Fibroblast of skin of right quadriceps (primary cell): ENCODE data around the gene CHAT.

Experiments
- DNase-seq: peaks from one replicate; pipeline ENCODE4 v3.0.0-alpha.2; 2013

The CHAT gene

DNA sequence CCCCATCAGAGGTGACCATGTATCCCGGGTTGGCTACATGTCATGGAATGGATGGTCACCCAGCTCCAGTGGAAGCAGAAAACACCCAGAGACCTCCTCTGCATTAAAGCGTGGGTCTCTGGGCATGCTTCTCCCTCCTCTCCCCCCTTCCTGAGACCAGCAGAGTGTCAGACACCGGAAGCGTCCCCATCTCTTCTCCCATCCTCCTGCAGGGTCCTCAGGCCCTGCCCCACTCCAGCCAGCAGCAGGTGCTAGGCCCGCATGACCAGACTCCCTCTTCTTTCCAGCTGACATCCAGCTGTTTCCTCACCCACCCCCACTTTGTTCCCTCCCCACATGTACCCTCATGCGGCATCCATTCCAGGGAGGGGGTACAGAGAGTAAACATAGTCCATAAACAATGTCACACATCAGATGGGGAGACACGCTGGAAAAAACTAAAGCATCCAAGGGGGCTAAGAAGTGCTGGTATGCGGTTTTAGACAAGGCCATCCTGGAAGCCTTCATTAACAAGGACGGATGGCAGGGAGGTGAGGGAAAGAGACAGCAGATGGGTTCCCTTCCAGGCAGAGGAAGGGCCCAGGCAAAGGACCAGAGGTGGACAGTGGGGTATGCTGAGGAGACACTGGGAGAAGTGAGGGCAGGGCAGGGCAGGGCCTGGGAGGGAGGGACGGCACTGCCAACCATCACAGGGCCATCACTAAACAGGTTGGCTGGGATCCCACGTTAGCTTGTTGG lies 16.2 kb upstream of the CHAT start:
- no peak for DNase-seq

DNA sequence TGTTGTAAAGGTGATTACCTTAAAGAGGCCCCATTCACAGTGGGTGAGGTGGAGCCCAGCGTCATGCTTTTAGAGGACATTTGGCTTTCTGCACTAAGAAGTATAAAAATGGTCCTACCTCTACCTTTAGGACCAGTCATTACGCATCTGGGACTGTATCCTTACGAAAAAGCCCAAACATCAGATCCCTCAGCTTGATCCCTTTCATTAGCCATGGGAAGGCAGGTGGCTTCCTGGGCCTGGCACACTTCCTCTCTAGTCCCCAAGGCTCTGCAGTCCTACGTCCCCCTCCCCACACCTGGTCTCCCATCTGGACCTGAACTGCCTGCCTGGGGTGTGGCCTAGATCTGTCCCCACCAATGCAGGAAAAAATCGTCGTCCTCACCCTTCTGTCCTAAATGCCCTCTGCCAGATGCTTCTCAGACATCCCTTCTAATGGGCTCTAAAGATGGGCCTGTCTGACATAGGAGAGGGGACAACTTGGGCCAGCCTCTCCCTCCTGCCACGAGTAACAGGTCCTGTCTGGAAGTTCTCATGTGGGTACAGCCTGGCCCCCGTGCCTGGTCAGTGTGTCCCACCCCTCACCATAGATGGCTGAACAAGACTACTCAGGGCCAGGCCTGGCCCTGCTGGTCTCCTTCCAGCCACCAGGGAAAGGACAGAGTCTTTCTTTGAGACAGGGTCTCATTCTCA lies 15.5 kb upstream of the CHAT start:
- no peak for DNase-seq

- DNase-seq = no peak
These were observed 14.9 kb upstream of the CHAT start for GRCh38 chr10:49598986-49599385.

DNA sequence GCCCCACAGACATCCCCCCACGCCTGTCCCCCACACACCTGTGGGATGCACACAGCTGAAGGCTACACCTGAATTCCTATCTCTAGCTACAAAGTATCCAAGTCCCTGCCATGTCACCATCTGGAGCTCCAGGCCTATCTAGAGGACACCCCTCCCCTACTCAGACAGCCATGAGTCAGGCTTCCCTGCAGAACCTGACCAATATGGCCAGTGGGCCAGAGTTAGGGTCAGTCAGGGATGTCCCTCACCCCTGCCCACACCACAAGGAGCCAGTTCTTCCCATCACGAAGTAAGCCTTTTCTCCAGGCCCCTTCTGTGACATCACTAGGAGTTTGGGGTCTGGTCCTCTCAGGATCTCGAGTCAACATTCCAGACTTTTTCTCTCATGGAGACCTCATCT lies 14.3 kb upstream of the CHAT start:
- no peak for DNase-seq

GRCh38 chr10:49600046-49600445 lies 13.8 kb upstream of the CHAT start:
- no peak for DNase-seq

GRCh38 chr10:49600781-49601400 lies 12.9 kb upstream of the CHAT start:
- no peak for DNase-seq

GRCh38 chr10:49601857-49602256 lies 12.0 kb upstream of the CHAT start:
- DNase-seq = no peak

DNA sequence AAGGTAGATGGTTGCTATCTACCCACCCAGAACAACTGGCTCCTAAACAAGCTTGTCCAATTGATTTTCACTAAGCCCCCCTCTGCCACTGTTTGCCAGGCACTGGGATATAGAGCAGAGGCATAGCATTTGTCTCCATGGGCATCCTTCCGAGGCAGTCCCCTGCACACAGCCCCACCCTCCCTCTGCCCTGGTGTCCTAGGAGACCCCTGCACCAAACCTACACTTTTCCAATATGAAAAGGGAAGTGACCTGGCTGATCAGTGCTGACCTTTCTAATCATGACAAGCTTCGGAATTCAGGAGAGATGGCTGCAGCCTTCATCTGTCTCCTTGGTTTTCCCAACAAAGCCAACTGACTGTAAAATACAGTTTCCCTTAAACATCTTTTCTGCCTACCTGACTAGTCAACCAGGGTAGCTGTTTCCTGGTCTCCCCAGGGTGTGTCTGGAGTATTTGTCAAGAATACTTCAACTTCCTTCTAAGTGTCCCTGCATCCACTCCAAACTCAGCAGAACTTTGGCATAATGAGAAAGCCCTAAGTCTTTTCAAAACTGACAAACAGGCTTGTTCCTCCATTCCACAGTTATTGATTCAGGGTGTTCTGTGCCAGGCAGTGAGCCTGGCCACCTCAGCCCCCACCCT lies 11.3 kb upstream of the CHAT start:
- DNase-seq = no peak

GRCh38 chr10:49605216-49605938 lies 8.5 kb upstream of the CHAT start:
- no peak for DNase-seq

GRCh38 chr10:49605939-49606509 lies 7.8 kb upstream of the CHAT start:
- no peak for DNase-seq

DNA sequence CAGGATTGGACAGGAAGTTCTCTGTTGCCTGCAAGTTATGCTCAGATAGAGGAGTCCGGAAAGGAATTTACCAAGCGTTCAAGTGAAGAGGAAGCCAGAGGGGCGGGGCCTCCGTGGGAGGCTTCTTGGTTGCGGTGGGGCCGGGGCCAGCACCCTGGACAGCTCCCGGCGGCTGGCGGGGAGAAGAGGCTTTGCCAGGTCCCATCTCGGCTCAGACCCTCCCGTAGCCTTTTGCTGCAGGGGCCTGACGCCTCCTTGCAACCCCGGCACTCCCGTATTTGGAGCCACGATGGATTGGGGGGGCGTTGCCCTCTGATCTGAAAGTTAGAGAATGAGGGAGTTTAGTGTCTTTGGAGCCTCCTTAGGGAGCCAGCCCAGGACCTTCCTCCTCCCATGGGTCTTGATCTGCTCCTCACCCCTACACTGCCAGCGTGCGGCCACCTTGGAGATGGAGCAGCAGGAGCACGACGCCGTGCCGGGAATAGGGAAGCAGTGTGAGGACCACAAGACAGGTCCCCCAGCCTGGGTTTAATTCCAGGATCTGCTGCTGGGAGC lies 6.8 kb upstream of the CHAT start:
- DNase-seq = peak; percentile 52

GRCh38 chr10:49608166-49609005 lies 5.5 kb upstream of the CHAT start:
- DNase-seq = no peak

DNA sequence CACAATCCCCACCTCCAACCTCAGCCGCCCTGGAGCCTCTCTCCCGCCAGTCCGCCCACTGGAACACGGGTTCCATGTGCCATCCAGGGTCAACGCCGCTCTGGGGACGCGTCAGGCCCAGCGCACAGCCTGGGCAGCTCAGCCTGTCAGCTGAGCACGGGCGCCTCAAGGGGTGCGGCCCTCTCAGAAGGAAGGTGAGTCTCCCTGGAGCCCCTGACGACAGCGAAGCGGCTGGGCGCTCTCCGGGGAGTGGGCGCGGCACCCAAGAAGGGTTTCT lies 4.9 kb upstream of the CHAT start:
- DNase-seq = no peak

- no peak for DNase-seq
These were observed 4.3 kb upstream of the CHAT start for GRCh38 chr10:49609283-49610113.

DNA sequence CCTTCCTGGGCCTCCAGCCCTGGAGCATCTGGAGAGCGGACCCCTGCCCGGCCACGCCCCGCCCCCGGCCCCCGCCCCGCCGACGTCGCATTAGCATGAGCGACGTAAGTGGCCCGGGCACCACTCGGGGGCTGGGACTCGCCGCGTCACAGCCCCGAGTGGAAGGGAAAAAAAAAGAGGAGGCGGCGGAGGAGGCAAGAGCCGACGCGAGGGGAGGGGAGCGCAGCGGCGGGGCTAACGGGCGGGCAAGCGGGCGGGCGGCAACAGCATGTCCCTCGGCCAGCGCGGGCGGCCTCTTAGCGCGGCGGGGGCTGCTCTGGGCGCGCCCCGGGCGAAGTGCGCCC lies 3.8 kb upstream of the CHAT start, which contains the start of gene SLC18A3:
TSS of gene SLC18A3 (plus strand) at position 197 of the 344 bp plus-strand sequence. CDS start 431 bp downstream, outside the sequence.
- DNase-seq = no peak

- DNase-seq = no peak
These were observed 3.2 kb upstream of the CHAT start for GRCh38 chr10:49610458-49611165.

- no peak for DNase-seq
These were observed 2.5 kb upstream of the CHAT start for GRCh38 chr10:49611166-49611815.

DNA sequence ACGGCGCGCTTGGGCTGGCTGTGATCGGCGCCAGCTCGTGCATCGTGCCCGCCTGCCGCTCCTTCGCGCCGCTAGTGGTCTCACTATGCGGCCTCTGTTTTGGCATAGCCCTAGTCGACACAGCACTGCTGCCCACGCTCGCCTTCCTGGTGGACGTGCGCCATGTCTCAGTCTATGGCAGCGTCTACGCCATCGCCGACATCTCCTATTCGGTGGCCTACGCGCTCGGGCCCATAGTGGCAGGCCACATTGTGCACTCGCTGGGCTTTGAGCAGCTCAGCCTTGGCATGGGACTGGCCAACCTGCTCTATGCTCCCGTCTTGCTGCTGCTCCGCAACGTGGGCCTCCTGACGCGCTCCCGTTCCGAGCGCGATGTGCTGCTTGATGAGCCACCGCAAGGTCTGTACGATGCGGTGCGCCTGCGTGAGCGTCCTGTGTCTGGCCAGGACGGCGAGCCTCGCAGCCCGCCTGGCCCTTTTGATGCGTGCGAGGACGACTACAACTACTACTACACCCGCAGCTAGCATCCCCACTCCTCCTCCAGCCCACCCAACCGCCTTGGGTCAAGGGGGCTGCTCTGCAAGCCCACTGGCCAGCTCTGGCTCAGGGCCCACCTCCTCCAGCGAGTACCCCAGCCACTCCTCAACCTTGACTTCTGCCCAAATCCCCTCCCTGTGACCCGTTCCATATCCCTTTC lies 1.9 kb upstream of the CHAT start:
- DNase-seq = no peak
